ENCODE results near the gene MON1B. TPM values are rescaled to one million over a fixed set of nuclear protein-coding genes. Genes with fewer than 3 reads are reported as not detected.
A peak's percentile ranks its signal among the peaks of the same experiment; 100 is the strongest.

The MON1B gene
- total and polyA plus RNA-seq, 11 donors, result 5.6 to 33.0 (median 17.5) TPM

DNA sequence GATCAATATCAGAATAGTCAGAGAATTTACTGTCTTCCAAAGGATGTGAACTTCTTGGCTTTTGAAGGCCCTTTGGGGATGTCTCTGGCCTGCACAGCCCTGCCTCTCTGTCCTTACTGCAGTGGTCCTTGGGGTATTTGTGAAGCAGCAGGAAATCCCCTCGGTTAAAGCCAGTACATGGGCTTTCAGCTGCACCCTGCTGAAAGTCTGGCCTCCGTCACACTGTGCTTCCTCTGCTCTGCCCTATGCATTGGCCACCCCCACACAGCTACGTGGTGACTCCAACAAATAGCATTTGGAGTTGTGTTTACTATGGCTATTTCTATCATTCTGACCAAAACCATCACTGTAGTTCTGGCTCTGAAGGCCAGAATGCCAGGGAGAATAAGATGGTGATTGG lies 29.4 kb downstream of the MON1B start:
- 33 to 59% (median 44%) methylated on average over 3 of the region's 3 CpGs for WGBS, 4 donors
- DNase-seq, result no peak
- ATAC-seq, result no peak

DNA sequence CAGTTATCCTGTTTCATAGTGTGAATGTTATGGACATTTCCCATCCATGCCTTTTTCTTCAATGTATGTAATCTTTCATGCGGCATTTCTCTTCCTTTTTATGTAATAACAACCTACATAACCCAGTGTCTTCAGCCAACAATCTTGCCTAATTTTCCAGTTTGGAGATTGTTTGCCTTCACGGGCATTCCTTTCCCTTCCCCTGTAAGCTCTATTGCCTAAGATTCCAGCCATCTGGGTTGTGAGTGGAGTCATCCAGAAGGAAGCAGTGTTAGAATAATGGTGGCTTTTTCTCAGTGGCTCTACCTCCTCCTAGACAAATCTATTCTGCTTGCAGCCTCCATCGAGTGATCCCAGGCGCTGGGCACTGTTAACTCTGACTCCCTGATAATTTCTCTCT lies 30.5 kb downstream of the MON1B start:
- Histone ChIP-seq H3K9me3 (no peaks in the 10 kb centered on the region), H3K27ac (no peak overlapping the region), H3K4me3 (no peak overlapping the region), H3K4me1 (no peaks in the 10 kb centered on the region), H3K27me3 (peaks cover 0 to 7% (median 0%) of the 10 kb centered on the region in 9 donors), H3K36me3 (no peaks in the 10 kb centered on the region)
- ATAC-seq, result no peak
- no peak for TF ChIP-seq POLR2A (IDR thresholded peaks at IDR 0.05)
- TF ChIP-seq, protein P1, sequence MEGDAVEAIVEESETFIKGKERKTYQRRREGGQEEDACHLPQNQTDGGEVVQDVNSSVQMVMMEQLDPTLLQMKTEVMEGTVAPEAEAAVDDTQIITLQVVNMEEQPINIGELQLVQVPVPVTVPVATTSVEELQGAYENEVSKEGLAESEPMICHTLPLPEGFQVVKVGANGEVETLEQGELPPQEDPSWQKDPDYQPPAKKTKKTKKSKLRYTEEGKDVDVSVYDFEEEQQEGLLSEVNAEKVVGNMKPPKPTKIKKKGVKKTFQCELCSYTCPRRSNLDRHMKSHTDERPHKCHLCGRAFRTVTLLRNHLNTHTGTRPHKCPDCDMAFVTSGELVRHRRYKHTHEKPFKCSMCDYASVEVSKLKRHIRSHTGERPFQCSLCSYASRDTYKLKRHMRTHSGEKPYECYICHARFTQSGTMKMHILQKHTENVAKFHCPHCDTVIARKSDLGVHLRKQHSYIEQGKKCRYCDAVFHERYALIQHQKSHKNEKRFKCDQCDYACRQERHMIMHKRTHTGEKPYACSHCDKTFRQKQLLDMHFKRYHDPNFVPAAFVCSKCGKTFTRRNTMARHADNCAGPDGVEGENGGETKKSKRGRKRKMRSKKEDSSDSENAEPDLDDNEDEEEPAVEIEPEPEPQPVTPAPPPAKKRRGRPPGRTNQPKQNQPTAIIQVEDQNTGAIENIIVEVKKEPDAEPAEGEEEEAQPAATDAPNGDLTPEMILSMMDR (IDR thresholded peaks at IDR 0.05), result no peak
- WGBS, 4 donors, result 74 to 93% (median 80%) methylated on average over 4 of the region's 4 CpGs
- intact Hi-C loops (cut with DNase I), result no loop called here
- no peak for DNase-seq

More for the DNA sequence above, 29.4 kb downstream of the MON1B start:
- TF ChIP-seq, protein P1 (IDR thresholded peaks at IDR 0.05), result no peak
- TF ChIP-seq POLR2A (IDR thresholded peaks at IDR 0.05), result no peak
- H3K9me3 ChIP-seq, result no peaks in the 10 kb centered on the region
- no peaks in the 10 kb centered on the region for H3K4me1 ChIP-seq
- H3K36me3 ChIP-seq, result no peaks in the 10 kb centered on the region
- H3K4me3 ChIP-seq, result no peak overlapping the region
- intact Hi-C loops (cut with DNase I), result no loop called here
- no peaks in the 10 kb centered on the region for H3K27me3 ChIP-seq
- H3K27ac ChIP-seq, result no peak overlapping the region

DNA sequence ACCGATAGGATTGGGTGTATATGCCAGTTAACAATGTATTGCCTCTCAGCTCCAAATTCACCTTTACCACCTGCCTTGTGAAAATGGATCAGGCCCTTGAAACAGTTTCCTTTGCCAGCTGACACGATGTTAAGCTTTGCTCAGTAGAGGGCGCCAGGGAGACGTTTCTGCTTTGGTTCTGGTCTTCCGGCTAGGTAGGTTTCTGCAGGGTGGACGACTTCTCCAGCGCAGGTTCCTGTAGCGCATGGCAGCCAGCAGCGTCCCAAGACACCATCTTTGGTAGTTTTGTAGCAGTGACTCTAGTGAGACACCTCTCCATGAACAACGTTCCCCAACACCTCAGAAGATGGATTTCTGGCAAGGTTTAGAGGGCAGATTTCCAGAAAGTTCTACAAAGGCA lies 32.2 kb downstream of the MON1B start:
- WGBS, 4 donors, result 53 to 80% (median 68%) methylated on average over 10 of the region's 10 CpGs
- intact Hi-C loops (cut with DNase I), result no loop called here
- Histone ChIP-seq H3K4me3 (no peak overlapping the region), H3K4me1 (no peaks in the 10 kb centered on the region), H3K27ac (no peak overlapping the region), H3K36me3 (no peaks in the 10 kb centered on the region), H3K27me3 (peaks cover 0 to 7% (median 0%) of the 10 kb centered on the region in 9 donors), H3K9me3 (no peaks in the 10 kb centered on the region)
- no peak for DNase-seq
- ATAC-seq, result no peak
- no peak for TF ChIP-seq POLR2A (IDR thresholded peaks at IDR 0.05)
- TF ChIP-seq, protein P1 (IDR thresholded peaks at IDR 0.05), result peak in 3 of 12 donors; percentile 6 to 20 (median 8)

DNA sequence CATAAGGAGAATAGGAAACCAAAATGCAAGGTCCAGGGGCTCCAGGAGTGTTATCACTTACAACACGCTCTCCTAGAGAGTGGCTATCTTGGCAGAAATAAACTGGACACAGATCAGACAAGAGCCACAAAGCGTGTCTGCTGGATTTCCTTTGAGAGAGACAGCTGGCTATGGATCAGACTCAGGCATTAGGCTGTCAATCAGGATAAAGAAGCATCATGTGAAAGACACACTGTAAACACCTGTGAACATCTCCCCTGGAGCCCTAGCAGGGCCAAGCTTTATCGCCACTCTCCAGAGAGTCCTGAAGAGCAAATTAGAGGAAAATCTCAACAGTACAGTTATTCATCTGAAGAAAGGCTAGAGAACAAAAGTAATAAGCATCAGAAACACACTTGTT lies 34.2 kb downstream of the MON1B start:
- WGBS, 4 donors, result 73 to 81% (median 78%) methylated on average over 3 of the region's 3 CpGs
- TF ChIP-seq POLR2A (IDR thresholded peaks at IDR 0.05), result no peak
- TF ChIP-seq, protein P1 (IDR thresholded peaks at IDR 0.05), result no peak
- H3K4me3 ChIP-seq, result no peak overlapping the region
- H3K27me3 ChIP-seq, result peaks cover 0 to 7% (median 0%) of the 10 kb centered on the region in 9 donors
- intact Hi-C loops (cut with DNase I), result no loop called here
- no peak overlapping the region for H3K27ac ChIP-seq
- no peaks in the 10 kb centered on the region for H3K9me3 ChIP-seq
- no peaks in the 10 kb centered on the region for H3K4me1 ChIP-seq
- H3K36me3 ChIP-seq, result no peaks in the 10 kb centered on the region
- ATAC-seq (no peak), DNase-seq (no peak)
